Naive thymus-derived CD4-positive, alpha-beta T cell (primary cell): ENCODE data around the gene HSF2BP. TPM values are rescaled to one million over a fixed set of nuclear protein-coding genes. Genes with fewer than 3 reads are reported as not detected.

ENCODE experiments used
- ATAC-seq: fragments of 150-1000 bp; cut with Tn5 transposase; 2 replicates; pipeline ENCODE4 v1.10.0; 2021; ENCODE audit warnings: mild to moderate bottlenecking, moderate library complexity
- CTCF ChIA-PET: fragments of 350-600 bp; sonication (Branson Sonifier 250); formaldehyde crosslinking; loops from one replicate; lab custom pipeline; 2021; ENCODE audit warnings: antibody characterized with exemption; lab: Charles Lee
- POLR2A ChIA-PET: fragments of 350-600 bp; sonication (Branson Sonifier 250); formaldehyde crosslinking; loops from one replicate; lab custom pipeline; 2021; ENCODE audit warnings: antibody characterized with exemption, inconsistent platforms; lab: Charles Lee
- DNase-seq, 9 donors: peaks; one replicate each; pipeline versions ENCODE4 v3.0.0 to v3.0.0-alpha.2; 2020 to 2022; ENCODE audit warnings: mixed read lengths in 1 of 9
- H3K27ac ChIP-seq: one replicate; pipeline ENCODE4 v1.7.0; 2013; ENCODE audit warnings: mild to moderate bottlenecking, low read depth, low read length, moderate library complexity
- H3K27me3 ChIP-seq, 2 donors: one replicate each; pipeline ENCODE4 v1.7.0; 2013; ENCODE audit warnings: low read length in 2 of 2, mild to moderate bottlenecking in 2 of 2, moderate library complexity in 2 of 2; ENCODE audit not compliant: control insufficient read depth in 2 of 2, insufficient read depth in 2 of 2
- H3K36me3 ChIP-seq, 3 experiments: 1 replicate in 2 of 3; 2 replicates in 1 of 3; pipeline ENCODE4 v1.7.0; 2013; ENCODE audit warnings: low read length in 3 of 3, mild to moderate bottlenecking in 3 of 3, moderate library complexity in 1 of 3; ENCODE audit not compliant: insufficient read depth in 3 of 3, control insufficient read depth in 2 of 3
- H3K4me1 ChIP-seq, 2 donors: one replicate each; pipeline ENCODE4 v1.7.0; 2013; ENCODE audit warnings: low read length in 2 of 2, mild to moderate bottlenecking in 2 of 2, moderate library complexity in 1 of 2; ENCODE audit not compliant: control insufficient read depth in 2 of 2, insufficient read depth in 2 of 2
- H3K4me3 ChIP-seq: 2 replicates; pipeline ENCODE4 v1.7.0; 2013; ENCODE audit warnings: mild to moderate bottlenecking, low read length
- H3K9me3 ChIP-seq, 3 experiments: 1 replicate in 2 of 3; 2 replicates in 1 of 3; pipeline ENCODE4 v1.7.0; 2013; ENCODE audit warnings: low read length in 3 of 3; ENCODE audit not compliant: control insufficient read depth in 2 of 3
- H3K27ac Mint-ChIP-seq, 9 donors: one replicate each; pipeline ENCODE4 v1.8.0; 2020 to 2022; ENCODE audit warnings: mixed read lengths in 9 of 9, mild to moderate bottlenecking in 8 of 9, moderate library complexity in 5 of 9, inconsistent platforms in 2 of 9
- H3K27me3 Mint-ChIP-seq, 5 donors: one replicate each; pipeline ENCODE4 v1.8.0; 2021 to 2022; ENCODE audit warnings: mixed read lengths in 5 of 5, mild to moderate bottlenecking in 1 of 5
- H3K36me3 Mint-ChIP-seq, 5 donors: one replicate each; pipeline ENCODE4 v1.8.0; 2020 to 2022; ENCODE audit warnings: mixed read lengths in 5 of 5, mild to moderate bottlenecking in 3 of 5, inconsistent platforms in 1 of 5
- H3K4me1 Mint-ChIP-seq, 7 donors: one replicate each; pipeline ENCODE4 v1.8.0; 2020 to 2022; ENCODE audit warnings: mixed read lengths in 7 of 7, mild to moderate bottlenecking in 3 of 7, inconsistent platforms in 1 of 7
- H3K4me3 Mint-ChIP-seq, 10 donors: one replicate each; pipeline ENCODE4 v1.8.0; 2020 to 2022; ENCODE audit warnings: mild to moderate bottlenecking in 10 of 10, mixed read lengths in 10 of 10, moderate library complexity in 6 of 10, inconsistent platforms in 2 of 10
- H3K9me3 Mint-ChIP-seq, 11 donors: one replicate each; pipeline ENCODE4 v1.8.0; 2020 to 2022; ENCODE audit warnings: mixed read lengths in 11 of 11, mild to moderate bottlenecking in 4 of 11, inconsistent platforms in 1 of 11, moderate library complexity in 1 of 11
- intact Hi-C, 2 donors: fragments of 100-400 bp; cut with micrococcal nuclease; formaldehyde crosslinking; loops; one replicate each; pipeline ENCODE4 v1.15.1; 2023
- polyA plus RNA-seq, 2 donors: library from polyadenylated mRNA; unstranded; fragments of 300-500 nt; fragmentation: Illumina TruSeq; gene quantifications; one replicate each; pipeline ENCODE4 v1.2.3, GENCODE V29; 2021
- total RNA-seq, 6 experiments: library from RNA in 5 of 6; stranded (reverse) in 5 of 6; gene quantifications; 1 replicate in 5 of 6; 2 replicates in 1 of 6; pipeline ENCODE4 v1.2.3 and lab custom pipeline; 2021 to 2026

Gene HSF2BP
- total and polyA plus RNA-seq, 7 experiments from 2014 or later, result 0.28 to 1.4 (median 0.81) TPM

DNA sequence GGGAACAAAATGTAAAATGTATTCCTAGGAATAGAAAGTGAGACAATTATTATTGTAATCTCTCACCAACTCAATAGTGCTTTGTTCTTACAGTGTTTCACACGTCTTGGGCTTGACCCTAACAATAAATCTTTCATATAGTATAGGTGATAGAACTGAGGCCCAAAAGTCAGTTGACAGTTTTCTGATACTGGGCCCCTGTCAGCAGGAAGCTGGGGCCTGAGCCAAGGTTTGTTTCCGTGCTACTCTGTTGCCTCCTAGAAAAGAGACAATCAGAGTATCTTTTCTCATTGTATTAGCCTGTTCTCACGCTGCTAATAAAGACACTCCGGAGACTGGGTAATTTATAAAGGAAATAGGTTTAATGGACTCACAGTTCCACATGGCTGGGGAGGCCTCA, 5.1 kb upstream of the HSF2BP start:
- ATAC-seq, result no peak
- no peaks in the 10 kb centered on the region for H3K27me3 Mint-ChIP-seq
- no peaks in the 10 kb centered on the region for H3K9me3 ChIP-seq
- no peak overlapping the region for H3K27ac Mint-ChIP-seq
- H3K4me1 ChIP-seq, result peaks cover 12 to 24% of the 10 kb centered on the region in 2 donors
- H3K36me3 ChIP-seq, result peaks cover 7 to 59% (median 14%) of the 10 kb centered on the region in 3 experiments
- CTCF ChIA-PET, result no interaction called here
- H3K27ac ChIP-seq, result no peak overlapping the region
- H3K4me3 Mint-ChIP-seq, result peak overlapping the region in 1 of 10 donors; percentile 48
- POLR2A ChIA-PET, result no interaction called here
- H3K4me1 Mint-ChIP-seq, result peaks cover 48 to 80% (median 60%) of the 10 kb centered on the region in 7 donors
- intact Hi-C loops, result loop anchor here (5.0 to 10.0 kb wide), 4 partner anchors 50 to 1167 kb away; partner anchors contain the start of genes CSTB (in 1 of the 2), PDXK (in 1 of the 2), PKNOX1 (in 1 of the 2) and RSPH1 (in 1 of the 2)
- no peak overlapping the region for H3K4me3 ChIP-seq
- no peak for DNase-seq
- peaks cover 0 to 6% (median 0%) of the 10 kb centered on the region in 11 donors for H3K9me3 Mint-ChIP-seq
- peaks cover 6 to 51% (median 31%) of the 10 kb centered on the region in 5 donors for H3K36me3 Mint-ChIP-seq
- H3K27me3 ChIP-seq, result no peaks in the 10 kb centered on the region

DNA sequence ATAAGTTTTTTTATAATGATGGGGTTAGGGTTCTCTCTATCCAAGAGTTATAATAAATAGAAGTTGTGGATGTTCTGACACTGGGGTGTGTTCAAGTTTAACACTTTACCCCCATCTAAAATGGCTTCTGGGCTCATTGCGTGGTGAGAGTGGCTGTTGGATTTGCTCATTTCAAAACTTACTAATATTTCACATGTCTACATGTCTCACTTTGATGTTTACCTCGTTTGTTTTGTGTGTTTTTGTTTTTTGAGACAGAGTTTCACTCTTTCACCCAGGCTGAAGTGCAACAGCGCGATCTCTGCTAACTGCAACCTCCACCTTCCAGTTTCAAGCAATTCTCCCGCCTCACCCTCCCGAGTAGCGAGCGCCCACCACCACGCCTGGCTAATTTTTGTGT, 3.7 kb upstream of the HSF2BP start:
- intact Hi-C loops, result loop anchor here (5.0 to 10.0 kb wide), 4 partner anchors 52 to 1166 kb away; partner anchors contain the start of genes CSTB (in 1 of the 2), PDXK (in 1 of the 2), PKNOX1 (in 1 of the 2) and RSPH1 (in 1 of the 2)
- H3K4me1 Mint-ChIP-seq, result peaks cover 48 to 84% (median 64%) of the 10 kb centered on the region in 7 donors
- Histone ChIP-seq H3K9me3 (no peaks in the 10 kb centered on the region), H3K4me1 (peaks cover 24 to 31% of the 10 kb centered on the region in 2 donors), H3K27me3 (no peaks in the 10 kb centered on the region), H3K27ac (no peak overlapping the region), H3K36me3 (peaks cover 7 to 57% (median 14%) of the 10 kb centered on the region in 3 experiments), H3K4me3 (no peak overlapping the region)
- peaks cover 0 to 6% (median 0%) of the 10 kb centered on the region in 11 donors for H3K9me3 Mint-ChIP-seq
- ATAC-seq, result no peak
- POLR2A ChIA-PET, result no interaction called here
- no peak for DNase-seq
- CTCF ChIA-PET, result no interaction called here
- peaks cover 6 to 51% (median 31%) of the 10 kb centered on the region in 5 donors for H3K36me3 Mint-ChIP-seq
- no peak overlapping the region for H3K27ac Mint-ChIP-seq
- H3K27me3 Mint-ChIP-seq, result no peaks in the 10 kb centered on the region
- H3K4me3 Mint-ChIP-seq, result peak overlapping the region in 1 of 10 donors; percentile 37

DNA sequence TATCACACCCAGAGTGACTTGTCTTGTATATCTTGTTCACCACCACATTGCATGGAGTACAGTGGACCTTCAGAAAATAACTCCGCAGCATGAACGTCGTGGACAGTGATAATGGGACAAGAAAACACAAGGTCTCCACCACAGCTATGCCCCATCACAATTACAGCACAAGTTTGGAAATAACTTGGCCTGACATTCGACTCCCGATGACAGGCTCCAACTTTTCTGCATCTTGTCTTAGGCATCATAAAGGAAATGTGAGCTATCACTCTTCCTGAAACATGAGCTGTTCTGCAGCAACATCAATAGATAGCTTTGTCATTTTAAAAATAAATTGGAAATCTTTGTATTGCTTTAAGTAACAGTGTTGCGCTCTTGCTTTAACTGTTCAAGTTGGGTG, 3.0 kb upstream of the HSF2BP start:
- Mint-ChIP-seq H3K9me3 (peaks cover 0 to 6% (median 0%) of the 10 kb centered on the region in 11 donors), H3K27me3 (no peaks in the 10 kb centered on the region), H3K4me3 (peak overlapping the region in 2 of 10 donors; percentile 77 to 96), H3K36me3 (peaks cover 6 to 47% (median 28%) of the 10 kb centered on the region in 5 donors), H3K27ac (peak overlapping the region in 2 of 9 donors; percentile 32 to 95), H3K4me1 (peaks cover 44 to 82% (median 64%) of the 10 kb centered on the region in 7 donors)
- Histone ChIP-seq H3K36me3 (peaks cover 7 to 56% (median 14%) of the 10 kb centered on the region in 3 experiments), H3K4me1 (peaks cover 31% of the 10 kb centered on the region in 2 donors), H3K4me3 (no peak overlapping the region), H3K27me3 (no peaks in the 10 kb centered on the region), H3K27ac (no peak overlapping the region), H3K9me3 (no peaks in the 10 kb centered on the region)
- ATAC-seq (no peak), DNase-seq (no peak)
- ChIA-PET POLR2A (interaction anchor here (0.6 kb wide), 1 partner anchor 12 kb away, joined by 4 read pairs; no protein-coding TSS in a partner anchor), CTCF (no interaction called here)
- intact Hi-C loops, result loop anchor here (5.0 to 10.0 kb wide), 4 partner anchors 53 to 1165 kb away; partner anchors contain the start of genes CSTB (in 1 of the 2), PDXK (in 1 of the 2), PKNOX1 (in 1 of the 2) and RSPH1 (in 1 of the 2)

DNA sequence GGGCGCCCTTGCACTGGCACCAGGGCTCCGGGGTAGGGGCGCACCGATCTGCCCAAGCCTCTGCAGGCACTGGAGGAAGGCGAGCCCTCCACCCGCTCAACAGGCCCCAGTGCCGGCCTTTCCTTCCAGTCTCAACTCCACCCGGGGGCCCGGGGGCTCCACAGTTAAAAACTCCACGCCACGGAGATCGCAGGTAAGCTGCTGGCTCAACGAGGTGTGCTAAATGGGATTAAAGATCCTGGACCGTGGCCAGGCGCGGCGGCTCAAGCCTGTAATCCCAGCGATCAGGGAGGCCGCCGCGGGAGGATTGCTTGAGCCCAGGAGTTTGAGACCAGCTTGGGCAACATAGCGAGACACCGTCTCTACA, 536 bp downstream of the HSF2BP start:
- Histone ChIP-seq H3K36me3 (peaks cover 7 to 26% (median 7%) of the 10 kb centered on the region in 3 experiments), H3K4me1 (peaks cover 31 to 32% of the 10 kb centered on the region in 2 donors), H3K9me3 (no peaks in the 10 kb centered on the region), H3K4me3 (peak overlapping the region; percentile 98), H3K27ac (peak overlapping the region; percentile 91), H3K27me3 (no peaks in the 10 kb centered on the region)
- H3K4me1 Mint-ChIP-seq, result peaks cover 31 to 59% (median 46%) of the 10 kb centered on the region in 7 donors
- no peaks in the 10 kb centered on the region for H3K9me3 Mint-ChIP-seq
- POLR2A ChIA-PET, result interaction anchor here (2.7 kb wide), 1 partner anchor 16 kb away, joined by 17 read pairs; no protein-coding TSS in a partner anchor
- H3K27me3 Mint-ChIP-seq, result no peaks in the 10 kb centered on the region
- DNase-seq (peak in 1 of 9 donors; percentile 2), ATAC-seq (no peak)
- H3K36me3 Mint-ChIP-seq, result peaks cover 4 to 19% (median 9%) of the 10 kb centered on the region in 5 donors
- CTCF ChIA-PET, result interaction anchor here (0.5 kb wide), 1 partner anchor 388 kb away, joined by 3 read pairs; no protein-coding TSS in a partner anchor
- H3K27ac Mint-ChIP-seq, result peak overlapping the region; percentile 82 to 96 (median 93)
- H3K4me3 Mint-ChIP-seq, result peak overlapping the region; percentile 73 to 96 (median 82)
- intact Hi-C loops, result loop anchor here in 1 of 2 donors (1.0 to 5.0 kb wide), 3 partner anchors 51 to 765 kb away; partner anchors contain the start of genes NDUFV3 and RRP1

DNA sequence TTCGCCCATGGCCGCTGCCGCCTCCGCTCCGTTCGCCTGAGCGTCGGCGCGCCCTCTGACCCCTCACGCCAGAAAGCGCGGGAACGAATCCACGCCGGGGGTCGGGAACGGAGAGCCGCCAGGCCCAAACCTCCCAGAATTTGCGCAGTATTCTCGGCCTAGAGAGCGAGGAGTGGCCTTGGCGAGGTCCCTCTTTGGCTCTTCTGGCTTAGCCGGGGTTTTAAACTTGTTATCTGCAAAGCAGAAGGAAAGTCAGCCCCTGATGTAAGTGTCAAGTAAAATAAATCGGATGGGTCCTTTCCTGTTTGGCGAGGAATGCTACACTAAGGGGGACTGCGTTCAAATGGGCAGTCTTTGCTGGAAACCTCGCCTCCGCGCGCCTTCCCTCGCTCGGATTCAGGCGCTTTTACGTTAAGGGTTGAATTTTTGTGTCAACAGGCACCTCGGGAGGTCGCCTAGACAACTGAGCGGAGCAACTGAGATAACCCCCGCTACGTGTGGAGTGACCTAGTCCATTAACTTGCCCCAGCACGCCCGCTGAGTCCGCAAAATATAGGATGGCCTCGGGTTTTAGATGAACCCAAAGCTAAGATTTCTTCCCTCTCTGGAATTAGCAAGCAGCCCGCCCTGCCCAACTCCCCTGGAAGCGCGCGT, 1.1 kb downstream of the HSF2BP start:
- Mint-ChIP-seq H3K4me3 (peak overlapping the region in 4 of 10 donors; percentile 9 to 43 (median 21)), H3K36me3 (peaks cover 4 to 18% (median 10%) of the 10 kb centered on the region in 5 donors), H3K4me1 (peaks cover 29 to 58% (median 44%) of the 10 kb centered on the region in 7 donors), H3K27ac (peak overlapping the region in 5 of 9 donors; percentile 2 to 91 (median 47)), H3K9me3 (no peaks in the 10 kb centered on the region), H3K27me3 (no peaks in the 10 kb centered on the region)
- Histone ChIP-seq H3K4me1 (peaks cover 31 to 32% of the 10 kb centered on the region in 2 donors), H3K4me3 (no peak overlapping the region), H3K27me3 (no peaks in the 10 kb centered on the region), H3K36me3 (peaks cover 6 to 22% (median 7%) of the 10 kb centered on the region in 3 experiments), H3K27ac (peak overlapping the region; percentile 91), H3K9me3 (no peaks in the 10 kb centered on the region)
- DNase-seq, result no peak
- ChIA-PET CTCF (interaction anchor here (0.5 kb wide), 1 partner anchor 389 kb away, joined by 3 read pairs; no protein-coding TSS in a partner anchor), POLR2A (interaction anchor here (2.7 kb wide), 1 partner anchor 17 kb away, joined by 17 read pairs; no protein-coding TSS in a partner anchor)
- intact Hi-C loops, result loop anchor here in 1 of 2 donors (5.0 kb wide), 1 partner anchor 51 kb away; no protein-coding TSS in a partner anchor
- ATAC-seq, result no peak

DNA sequence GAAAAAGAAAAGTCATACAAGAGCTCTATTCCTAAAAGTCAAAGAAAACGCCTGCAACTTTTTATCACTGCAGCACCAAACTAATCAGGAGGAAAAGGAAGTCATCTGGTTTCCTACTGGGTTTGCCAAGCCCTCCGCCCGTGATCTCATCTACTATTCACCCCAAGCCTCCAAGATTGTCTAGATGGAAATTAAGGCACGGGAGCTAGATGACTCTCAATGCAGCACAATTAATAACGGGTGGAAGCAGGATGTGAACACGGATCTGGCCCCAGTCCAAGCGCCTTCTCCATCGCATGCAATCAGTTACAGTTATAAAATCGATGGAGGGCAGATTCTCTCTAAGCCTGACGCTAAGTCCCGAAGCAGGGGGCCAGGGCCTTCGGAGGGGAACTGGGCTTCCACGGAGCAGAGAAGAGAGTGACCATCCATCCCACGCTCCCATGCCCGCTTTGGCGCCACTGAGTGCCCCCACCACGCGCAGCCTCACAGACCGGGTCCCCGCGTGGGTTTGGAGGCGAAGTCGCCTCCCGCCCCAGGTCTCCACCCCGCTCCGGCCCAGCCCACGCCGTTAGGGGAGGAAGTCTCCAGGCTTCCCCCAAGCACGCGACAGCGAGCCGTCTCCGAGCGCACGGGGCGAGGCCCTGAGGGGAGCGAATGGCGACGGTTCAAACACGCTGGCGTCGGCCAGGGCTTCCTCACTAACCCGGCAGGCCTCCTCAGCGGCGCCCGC, 1.8 kb downstream of the HSF2BP start:
- Histone ChIP-seq H3K27me3 (no peaks in the 10 kb centered on the region), H3K9me3 (no peaks in the 10 kb centered on the region), H3K4me3 (no peak overlapping the region), H3K36me3 (peaks cover 0 to 17% (median 2%) of the 10 kb centered on the region in 3 experiments), H3K27ac (no peak overlapping the region), H3K4me1 (peaks cover 29 to 32% of the 10 kb centered on the region in 2 donors)
- POLR2A ChIA-PET, result no interaction called here
- Mint-ChIP-seq H3K4me3 (peak overlapping the region; percentile 34 to 71 (median 60)), H3K27me3 (no peaks in the 10 kb centered on the region), H3K9me3 (no peaks in the 10 kb centered on the region), H3K36me3 (peaks cover 4 to 11% (median 9%) of the 10 kb centered on the region in 5 donors), H3K27ac (peak overlapping the region; percentile 38 to 86 (median 70)), H3K4me1 (peaks cover 23 to 51% (median 37%) of the 10 kb centered on the region in 7 donors)
- no peak for ATAC-seq
- intact Hi-C loops, result loop anchor here in 1 of 2 donors (5.0 kb wide), 1 partner anchor 50 kb away; no protein-coding TSS in a partner anchor
- CTCF ChIA-PET, result no interaction called here
- DNase-seq, result peak in 3 of 9 donors; percentile 8 to 18 (median 13)
